Mucosa of descending colon (tissue), 3 donors: ENCODE results near the gene BNC2. TPM values are rescaled to one million over a fixed set of nuclear protein-coding genes. Genes with fewer than 3 reads are reported as not detected.

Experiments
- ATAC-seq: fragments of 200-7000 bp; cut with Tn5 transposase; one replicate; pipeline ENCODE4 v1.9.1; 2020; ENCODE audit warnings: mild to moderate bottlenecking, moderate library complexity
- DNase-seq, 3 donors: peaks; one replicate each; pipeline ENCODE4 v3.0.0-alpha.2; 2020
- H3K36me3 ChIP-seq: fragments of 200-600 bp; one replicate; pipeline ENCODE4 v1.8.0; 2021; ENCODE audit warnings: low read depth, mild to moderate bottlenecking
- H3K4me1 ChIP-seq: fragments of 200-600 bp; one replicate; pipeline ENCODE4 v1.8.0; 2021; ENCODE audit warnings: low read depth, mild to moderate bottlenecking
- H3K4me3 ChIP-seq: fragments of 200-600 bp; one replicate; pipeline ENCODE4 v1.8.0; 2021; ENCODE audit warnings: mild to moderate bottlenecking
- H3K9me3 ChIP-seq: fragments of 200-600 bp; one replicate; pipeline ENCODE4 v1.8.0; 2021; ENCODE audit warnings: mild to moderate bottlenecking
- CTCF ChIP-seq: fragments of 200-600 bp; IDR thresholded peaks from one replicate; pipeline ENCODE4 v1.8.0; 2022; ENCODE audit warnings: antibody characterized with exemption, mild to moderate bottlenecking
- intact Hi-C, 2 donors: fragments of 100-400 bp; cut with DNase I in 1 of 2; cut with micrococcal nuclease in 1 of 2; formaldehyde crosslinking; loops; one replicate each; pipeline versions ENCODE4 v1.11.0 to v1.11.1; 2022; cut with DNase I, micrococcal nuclease
- total RNA-seq, 3 donors: library from RNA; stranded (reverse); fragmentation: NEBNext Ultra II Directional in 2 of 3; extraction: Animal tissue kit (Norgen Biotek cat#: 25700) in 2 of 3; gene quantifications; one replicate each; pipeline versions ENCODE4 v1.2.1 to v1.2.4, GENCODE V29; 2021 to 2023
- donor health status: DM: no; HTN: no; CAD: no; lungs with moderate emphysema.
- donor health status: DM: no; HTN: no; CAD: no.
- donor health status: DM: no; HTN: yes; CAD: no.

Gene BNC2
- total RNA-seq, 3 donors from 2014 or later: 8.2 to 192 (median 12.0) TPM

DNA sequence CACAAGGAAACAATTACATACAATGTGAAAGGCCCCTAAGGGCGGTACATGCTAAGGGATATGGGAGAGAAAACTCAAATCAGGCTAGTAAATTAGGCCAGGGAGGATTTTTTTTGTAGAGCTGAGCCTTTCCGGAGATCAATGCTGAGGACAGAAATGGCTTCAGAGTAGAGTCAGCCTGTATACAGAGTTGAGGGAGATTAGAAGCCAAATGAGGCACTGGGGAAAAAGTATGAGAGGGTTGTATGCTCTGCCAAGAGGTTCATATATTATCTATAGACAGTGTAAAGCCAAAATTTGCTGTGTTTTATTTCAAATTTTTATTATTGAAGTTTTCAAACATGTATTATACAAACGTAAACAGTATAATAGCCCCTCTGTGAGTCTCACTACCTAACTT lies 103.1 kb downstream of the BNC2 start:
- no peak for DNase-seq

GRCh38 chr9:16763946-16764345 lies 106.5 kb downstream of the BNC2 start:
- Histone ChIP-seq H3K9me3 (no peaks in the 10 kb centered on the region), H3K36me3 (no peaks in the 10 kb centered on the region), H3K4me3 (no peak overlapping the region), H3K4me1 (no peaks in the 10 kb centered on the region)
- ATAC-seq (no peak), DNase-seq (no peak)
- intact Hi-C loops: no loop called here
- TF ChIP-seq CTCF: no peak

More for the DNA sequence above, 103.1 kb downstream of the BNC2 start:
- Histone ChIP-seq H3K36me3 (no peaks in the 10 kb centered on the region), H3K4me1 (no peaks in the 10 kb centered on the region), H3K4me3 (no peak overlapping the region), H3K9me3 (no peaks in the 10 kb centered on the region)
- intact Hi-C loops: no loop called here
- ATAC-seq: no peak
- TF ChIP-seq CTCF: no peak

- intact Hi-C loops: no loop called here
- H3K36me3 ChIP-seq: no peaks in the 10 kb centered on the region
- H3K9me3 ChIP-seq: no peaks in the 10 kb centered on the region
- no peaks in the 10 kb centered on the region for H3K4me1 ChIP-seq
- no peak overlapping the region for H3K4me3 ChIP-seq
- TF ChIP-seq CTCF: no peak
- DNase-seq: no peak
- ATAC-seq: no peak
These were observed 114.9 kb downstream of the BNC2 start for GRCh38 chr9:16755467-16756160.

GRCh38 chr9:16754662-16755061 lies 115.8 kb downstream of the BNC2 start:
- no peaks in the 10 kb centered on the region for H3K9me3 ChIP-seq
- DNase-seq (no peak), ATAC-seq (no peak)
- H3K4me3 ChIP-seq: no peak overlapping the region
- no peaks in the 10 kb centered on the region for H3K36me3 ChIP-seq
- TF ChIP-seq CTCF: no peak
- no peaks in the 10 kb centered on the region for H3K4me1 ChIP-seq
- intact Hi-C loops: no loop called here

DNA sequence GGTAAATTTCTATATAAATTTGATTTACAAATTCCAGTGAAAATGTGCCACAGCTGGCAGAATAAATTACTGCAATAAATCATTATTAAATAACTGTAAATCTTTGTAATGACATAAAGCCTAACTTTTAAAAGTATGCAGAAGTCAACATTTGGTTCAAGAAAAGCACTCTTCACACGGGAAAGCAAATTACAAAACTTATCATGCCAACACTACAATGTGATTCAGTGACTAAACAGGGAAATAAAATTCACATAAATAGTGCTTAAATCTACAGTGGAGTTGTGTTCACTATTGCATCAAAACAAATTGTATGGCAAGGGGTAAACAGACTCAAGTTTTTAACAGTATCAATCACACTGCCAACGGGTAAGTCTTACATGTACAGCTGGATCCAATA lies 117.2 kb downstream of the BNC2 start:
- TF ChIP-seq CTCF: no peak
- intact Hi-C loops: no loop called here
- Histone ChIP-seq H3K4me1 (no peaks in the 10 kb centered on the region), H3K9me3 (no peaks in the 10 kb centered on the region), H3K36me3 (no peaks in the 10 kb centered on the region), H3K4me3 (no peak overlapping the region)
- ATAC-seq: no peak
- no peak for DNase-seq

DNA sequence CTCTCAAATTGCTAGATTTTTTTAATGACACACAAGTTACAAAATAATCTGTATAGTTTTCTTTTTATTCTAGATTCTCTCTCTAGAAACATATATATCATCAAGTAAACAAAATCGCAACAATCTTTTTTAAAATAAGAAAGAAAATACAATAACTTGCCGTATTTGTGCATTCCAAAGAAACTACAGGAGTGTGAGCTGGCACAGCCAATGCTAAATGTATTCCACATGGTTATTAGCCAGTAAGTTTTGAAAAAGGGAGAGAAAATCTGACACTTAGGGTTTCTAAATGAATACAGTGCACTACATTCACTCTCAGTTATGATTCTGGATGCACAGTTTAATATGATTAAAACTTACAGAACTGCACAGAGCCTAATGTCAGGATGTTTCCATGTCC lies 117.9 kb downstream of the BNC2 start:
- Histone ChIP-seq H3K4me3 (no peak overlapping the region), H3K9me3 (no peaks in the 10 kb centered on the region), H3K4me1 (no peaks in the 10 kb centered on the region), H3K36me3 (no peaks in the 10 kb centered on the region)
- no peak for TF ChIP-seq CTCF
- DNase-seq (no peak), ATAC-seq (no peak)
- intact Hi-C loops: no loop called here
